GM12891 (cell line): ENCODE measurements around the gene RASA1.

ENCODE experiments used
- PAX5 ChIP-seq: IDR thresholded peaks from 2 replicates; pipeline ENCODE4 v1.6.1; 2011; ENCODE audit warnings: low read length, moderate library complexity, mild to moderate bottlenecking; ENCODE audit not compliant: insufficient read depth, severe bottlenecking
- POLR2A ChIP-seq: IDR thresholded peaks from 2 replicates; pipeline ENCODE4 v1.6.1; 2011; ENCODE audit warnings: low read depth, low read length, control low read depth
- POLR2AphosphoS5 ChIP-seq: IDR thresholded peaks from 2 replicates; pipeline ENCODE4 v1.6.1; 2011; ENCODE audit warnings: low read depth, low read length, control low read depth
- SPI1 ChIP-seq: IDR thresholded peaks from 2 replicates; pipeline ENCODE4 v1.6.1; 2011; ENCODE audit warnings: low read depth, low read length, control low read depth
- TAF1 ChIP-seq: IDR thresholded peaks from 2 replicates; pipeline ENCODE4 v1.6.1; 2011; ENCODE audit warnings: low read depth, low read length, control low read depth

- TF ChIP-seq POLR2AphosphoS5 (no peak), POLR2A (no peak), TAF1 (no peak), PAX5 (no peak), SPI1 (no peak)
Measured at GRCh38 chr5:87435144-87435694, 167.5 kb downstream of the RASA1 start.
